Naive thymus-derived CD4-positive, alpha-beta T cell (primary cell): Measurements from ENCODE around the gene FANCE. TPM values are rescaled to one million over a fixed set of nuclear protein-coding genes. Genes with fewer than 3 reads are reported as not detected.

ENCODE experiments used
- ATAC-seq: fragments of 150-1000 bp; cut with Tn5 transposase; 2 replicates; pipeline ENCODE4 v1.10.0; 2021; ENCODE audit warnings: mild to moderate bottlenecking, moderate library complexity
- CTCF ChIA-PET: fragments of 350-600 bp; sonication (Branson Sonifier 250); formaldehyde crosslinking; loops from one replicate; lab custom pipeline; 2021; ENCODE audit warnings: antibody characterized with exemption; lab: Charles Lee
- POLR2A ChIA-PET: fragments of 350-600 bp; sonication (Branson Sonifier 250); formaldehyde crosslinking; loops from one replicate; lab custom pipeline; 2021; ENCODE audit warnings: antibody characterized with exemption, inconsistent platforms; lab: Charles Lee
- DNase-seq, 9 donors: peaks; one replicate each; pipeline versions ENCODE4 v3.0.0 to v3.0.0-alpha.2; 2020 to 2022; ENCODE audit warnings: mixed read lengths in 1 of 9
- H3K27ac ChIP-seq: one replicate; pipeline ENCODE4 v1.7.0; 2013; ENCODE audit warnings: mild to moderate bottlenecking, low read depth, low read length, moderate library complexity
- H3K27me3 ChIP-seq, 2 donors: one replicate each; pipeline ENCODE4 v1.7.0; 2013; ENCODE audit warnings: low read length in 2 of 2, mild to moderate bottlenecking in 2 of 2, moderate library complexity in 2 of 2; ENCODE audit not compliant: control insufficient read depth in 2 of 2, insufficient read depth in 2 of 2
- H3K36me3 ChIP-seq, 3 experiments: 1 replicate in 2 of 3; 2 replicates in 1 of 3; pipeline ENCODE4 v1.7.0; 2013; ENCODE audit warnings: low read length in 3 of 3, mild to moderate bottlenecking in 3 of 3, moderate library complexity in 1 of 3; ENCODE audit not compliant: insufficient read depth in 3 of 3, control insufficient read depth in 2 of 3
- H3K4me1 ChIP-seq, 2 donors: one replicate each; pipeline ENCODE4 v1.7.0; 2013; ENCODE audit warnings: low read length in 2 of 2, mild to moderate bottlenecking in 2 of 2, moderate library complexity in 1 of 2; ENCODE audit not compliant: control insufficient read depth in 2 of 2, insufficient read depth in 2 of 2
- H3K4me3 ChIP-seq: 2 replicates; pipeline ENCODE4 v1.7.0; 2013; ENCODE audit warnings: mild to moderate bottlenecking, low read length
- H3K9me3 ChIP-seq, 3 experiments: 1 replicate in 2 of 3; 2 replicates in 1 of 3; pipeline ENCODE4 v1.7.0; 2013; ENCODE audit warnings: low read length in 3 of 3; ENCODE audit not compliant: control insufficient read depth in 2 of 3
- H3K27ac Mint-ChIP-seq, 9 donors: one replicate each; pipeline ENCODE4 v1.8.0; 2020 to 2022; ENCODE audit warnings: mixed read lengths in 9 of 9, mild to moderate bottlenecking in 8 of 9, moderate library complexity in 5 of 9, inconsistent platforms in 2 of 9
- H3K27me3 Mint-ChIP-seq, 5 donors: one replicate each; pipeline ENCODE4 v1.8.0; 2021 to 2022; ENCODE audit warnings: mixed read lengths in 5 of 5, mild to moderate bottlenecking in 1 of 5
- H3K36me3 Mint-ChIP-seq, 5 donors: one replicate each; pipeline ENCODE4 v1.8.0; 2020 to 2022; ENCODE audit warnings: mixed read lengths in 5 of 5, mild to moderate bottlenecking in 3 of 5, inconsistent platforms in 1 of 5
- H3K4me1 Mint-ChIP-seq, 7 donors: one replicate each; pipeline ENCODE4 v1.8.0; 2020 to 2022; ENCODE audit warnings: mixed read lengths in 7 of 7, mild to moderate bottlenecking in 3 of 7, inconsistent platforms in 1 of 7
- H3K4me3 Mint-ChIP-seq, 10 donors: one replicate each; pipeline ENCODE4 v1.8.0; 2020 to 2022; ENCODE audit warnings: mild to moderate bottlenecking in 10 of 10, mixed read lengths in 10 of 10, moderate library complexity in 6 of 10, inconsistent platforms in 2 of 10
- H3K9me3 Mint-ChIP-seq, 11 donors: one replicate each; pipeline ENCODE4 v1.8.0; 2020 to 2022; ENCODE audit warnings: mixed read lengths in 11 of 11, mild to moderate bottlenecking in 4 of 11, inconsistent platforms in 1 of 11, moderate library complexity in 1 of 11
- intact Hi-C, 2 donors: fragments of 100-400 bp; cut with micrococcal nuclease; formaldehyde crosslinking; loops; one replicate each; pipeline ENCODE4 v1.15.1; 2023
- polyA plus RNA-seq, 2 donors: library from polyadenylated mRNA; unstranded; fragments of 300-500 nt; fragmentation: Illumina TruSeq; gene quantifications; one replicate each; pipeline ENCODE4 v1.2.3, GENCODE V29; 2021
- total RNA-seq, 6 experiments: library from RNA in 5 of 6; stranded (reverse) in 5 of 6; gene quantifications; 1 replicate in 5 of 6; 2 replicates in 1 of 6; pipeline ENCODE4 v1.2.3 and lab custom pipeline; 2021 to 2026

FANCE gene, protein sequence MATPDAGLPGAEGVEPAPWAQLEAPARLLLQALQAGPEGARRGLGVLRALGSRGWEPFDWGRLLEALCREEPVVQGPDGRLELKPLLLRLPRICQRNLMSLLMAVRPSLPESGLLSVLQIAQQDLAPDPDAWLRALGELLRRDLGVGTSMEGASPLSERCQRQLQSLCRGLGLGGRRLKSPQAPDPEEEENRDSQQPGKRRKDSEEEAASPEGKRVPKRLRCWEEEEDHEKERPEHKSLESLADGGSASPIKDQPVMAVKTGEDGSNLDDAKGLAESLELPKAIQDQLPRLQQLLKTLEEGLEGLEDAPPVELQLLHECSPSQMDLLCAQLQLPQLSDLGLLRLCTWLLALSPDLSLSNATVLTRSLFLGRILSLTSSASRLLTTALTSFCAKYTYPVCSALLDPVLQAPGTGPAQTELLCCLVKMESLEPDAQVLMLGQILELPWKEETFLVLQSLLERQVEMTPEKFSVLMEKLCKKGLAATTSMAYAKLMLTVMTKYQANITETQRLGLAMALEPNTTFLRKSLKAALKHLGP
- total RNA-seq: 10 to 100 TPM in 1 of 5 experiments, 1 to 10 TPM in 4; 3.1 to 12.0 (median 6.4) TPM
- polyA plus RNA-seq: 1 to 10 TPM; 3.4 to 7.5 TPM
- 10.5 reads per million, percentile 37 among the genes with 10 or more reads in this experiment for total RNA-seq (lab: John Stamatoyannopoulos, UW)

DNA sequence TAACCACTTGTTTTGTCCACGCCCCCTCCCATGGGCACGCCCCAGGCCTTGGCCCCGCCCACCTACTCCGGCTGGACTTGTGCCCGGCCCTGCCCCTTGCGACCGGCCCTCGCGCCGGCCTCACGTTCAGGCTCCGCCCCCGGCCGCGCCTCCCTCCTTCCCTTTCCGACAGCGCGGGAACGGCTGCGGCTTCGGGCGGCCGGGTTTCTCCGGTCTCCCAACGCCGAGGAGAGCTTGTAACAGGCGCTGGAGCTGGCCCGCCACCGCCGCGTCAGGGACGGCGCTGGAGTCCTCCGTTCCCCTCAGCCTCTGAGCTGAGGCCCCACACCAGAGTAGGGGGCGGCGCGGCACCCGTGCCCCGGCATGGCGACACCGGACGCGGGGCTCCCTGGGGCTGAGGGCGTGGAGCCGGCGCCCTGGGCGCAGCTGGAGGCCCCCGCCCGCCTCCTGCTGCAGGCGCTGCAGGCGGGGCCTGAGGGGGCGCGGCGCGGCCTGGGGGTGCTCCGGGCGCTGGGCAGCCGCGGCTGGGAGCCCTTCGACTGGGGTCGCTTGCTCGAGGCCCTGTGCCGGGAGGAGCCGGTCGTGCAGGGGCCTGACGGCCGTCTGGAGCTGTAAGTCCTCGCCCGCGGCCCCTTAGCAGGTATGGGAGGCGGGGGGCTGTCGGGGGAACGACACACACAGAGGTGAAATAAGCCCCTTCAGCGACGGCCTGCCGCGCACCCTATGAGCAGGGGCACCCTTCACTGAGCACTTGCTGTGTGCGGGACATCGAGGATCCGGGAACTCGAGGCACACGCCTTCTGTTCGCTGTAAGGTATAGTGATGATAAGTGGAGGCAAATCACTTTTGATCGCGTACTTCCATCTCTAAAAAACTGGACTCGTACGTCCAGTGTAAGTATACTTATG is at the start of gene FANCE:
Gene FANCE, plus strand, starts transcription at position 156 of the 908 bp plus-strand sequence. Its CDS starts 208 bp downstream, at position 364.
- peak within 1 kb of the TSS; percentile 63 for H3K4me3 ChIP-seq
- H3K4me3 Mint-ChIP-seq: peak within 1 kb of the TSS; percentile 74 to 91 (median 86)
- ATAC-seq: peak; percentile 94
- peak within 1 kb of the TSS; percentile 53 to 92 (median 79) for H3K27ac Mint-ChIP-seq
- peaks cover 8 to 11% of the 10 kb centered on the region in 2 donors for H3K4me1 ChIP-seq
- intact Hi-C loops: loop anchor here (1.0 kb wide), 3 partner anchors 16 to 285 kb away; partner anchors contain the start of genes RPL10A (in 2 of the 2), ARMC12 (in 1 of the 2) and ZNF76 (in 1 of the 2)
- peaks cover 0 to 11% (median 5%) of the 10 kb centered on the region in 5 donors for H3K36me3 Mint-ChIP-seq
- no peaks in the 10 kb centered on the region for H3K27me3 ChIP-seq
- ChIA-PET POLR2A (interaction anchor here (0.9 to 4.5 kb wide), 12 partner anchors 10 to 157 kb away, joined by 3 to 47 read pairs (median 8); partner anchors contain the start of genes DEF6, PPARD and RPL10A), CTCF (interaction anchor here (0.5 to 8.3 kb wide), 15 partner anchors 15 to 284 kb away, joined by 3 to 99 read pairs (median 4); partner anchors contain the start of genes ARMC12, DEF6, PPARD and RPL10A)
- no peaks in the 10 kb centered on the region for H3K9me3 ChIP-seq
- peaks cover 0 to 11% (median 0%) of the 10 kb centered on the region in 3 experiments for H3K36me3 ChIP-seq
- peak within 1 kb of the TSS; percentile 70 for H3K27ac ChIP-seq
- H3K9me3 Mint-ChIP-seq: no peaks in the 10 kb centered on the region
- peaks cover 0 to 14% (median 0%) of the 10 kb centered on the region in 5 donors for H3K27me3 Mint-ChIP-seq
- DNase-seq: peak; percentile 62 to 99 (median 68)
- H3K4me1 Mint-ChIP-seq: peaks cover 9 to 49% (median 42%) of the 10 kb centered on the region in 7 donors

DNA sequence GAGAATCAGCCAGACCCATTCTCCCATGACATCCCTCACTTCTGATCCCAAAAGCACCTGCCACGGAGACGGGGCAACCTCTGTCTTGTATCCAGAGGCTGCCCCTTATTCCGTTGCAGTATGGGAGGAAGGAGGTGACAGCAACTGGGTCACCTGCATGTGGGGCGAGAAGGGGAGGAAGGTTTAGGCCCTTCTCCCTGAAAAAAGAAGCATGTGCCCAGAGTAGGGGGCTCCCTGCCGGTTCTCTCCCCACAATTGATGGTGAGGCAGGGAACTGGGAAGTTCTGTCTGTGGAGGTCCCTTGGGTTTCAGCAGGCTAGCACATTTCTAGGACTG is 49.3 kb upstream of the FANCE start:
- no peaks in the 10 kb centered on the region for H3K27me3 ChIP-seq
- H3K9me3 Mint-ChIP-seq: no peaks in the 10 kb centered on the region
- no peaks in the 10 kb centered on the region for H3K9me3 ChIP-seq
- ATAC-seq (no peak), DNase-seq (no peak)
- POLR2A ChIA-PET: no interaction called here
- H3K36me3 Mint-ChIP-seq: peaks cover 0 to 7% (median 0%) of the 10 kb centered on the region in 5 donors
- H3K4me3 Mint-ChIP-seq: no peak overlapping the region
- CTCF ChIA-PET: no interaction called here
- peaks cover 10 to 31% (median 25%) of the 10 kb centered on the region in 7 donors for H3K4me1 Mint-ChIP-seq
- no peak overlapping the region for H3K4me3 ChIP-seq
- intact Hi-C loops: no loop called here
- H3K27me3 Mint-ChIP-seq: no peaks in the 10 kb centered on the region
- H3K36me3 ChIP-seq: no peaks in the 10 kb centered on the region
- H3K4me1 ChIP-seq: no peaks in the 10 kb centered on the region
- peak overlapping the region in 3 of 9 donors; percentile 39 to 73 (median 67) for H3K27ac Mint-ChIP-seq
- no peak overlapping the region for H3K27ac ChIP-seq

DNA sequence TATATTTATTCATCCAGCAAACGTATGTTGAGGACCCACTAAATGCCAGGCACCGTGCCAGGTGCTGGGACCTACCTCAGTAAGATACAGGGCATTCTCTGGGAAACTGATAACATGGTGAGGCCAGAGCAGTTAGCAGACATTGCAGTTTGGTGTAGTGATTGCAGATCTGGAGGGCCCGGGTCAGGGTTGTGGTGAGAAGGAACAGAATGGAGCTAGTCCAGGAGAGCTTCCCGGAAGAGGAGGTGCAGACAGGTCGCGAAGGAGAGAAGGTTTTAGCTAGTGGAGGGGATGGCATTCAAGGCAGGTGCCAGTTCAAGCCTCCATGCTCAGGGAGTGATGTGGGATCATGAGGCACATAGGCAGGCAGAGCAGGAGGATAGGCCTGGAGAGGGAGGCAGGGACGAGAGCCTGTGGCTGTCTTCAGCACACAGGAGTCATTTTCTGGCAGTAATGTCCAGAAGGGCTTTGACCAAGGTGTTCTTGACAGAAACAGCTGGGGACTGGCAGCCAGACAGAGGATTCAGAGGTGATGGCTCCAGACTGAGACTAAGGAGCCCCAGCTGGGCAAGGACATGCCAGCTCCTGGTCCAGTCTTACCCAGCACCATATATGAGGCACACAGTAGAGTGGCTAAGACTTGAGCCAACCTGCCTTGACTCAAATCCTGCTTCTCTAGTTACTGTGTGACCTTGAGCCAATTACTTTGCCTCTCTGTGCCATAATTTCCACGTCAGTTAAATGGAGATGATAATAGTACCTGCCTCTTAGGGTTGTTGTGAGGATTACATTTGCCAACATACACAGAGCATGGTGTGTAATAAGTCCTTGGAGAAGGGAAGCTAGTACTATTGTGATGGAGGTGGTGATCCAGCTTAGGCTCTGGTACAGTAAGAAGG is 48.3 kb upstream of the FANCE start:
- CTCF ChIA-PET: no interaction called here
- no peaks in the 10 kb centered on the region for H3K27me3 Mint-ChIP-seq
- Histone ChIP-seq H3K27me3 (no peaks in the 10 kb centered on the region), H3K9me3 (no peaks in the 10 kb centered on the region), H3K36me3 (no peaks in the 10 kb centered on the region), H3K4me1 (no peaks in the 10 kb centered on the region), H3K4me3 (no peak overlapping the region), H3K27ac (no peak overlapping the region)
- no peaks in the 10 kb centered on the region for H3K36me3 Mint-ChIP-seq
- no peak for ATAC-seq
- POLR2A ChIA-PET: interaction anchor here (0.5 kb wide), 1 partner anchor 1118 kb away, joined by 3 read pairs; no protein-coding TSS in a partner anchor
- H3K4me3 Mint-ChIP-seq: peak overlapping the region in 1 of 10 donors; percentile 8
- peak overlapping the region in 8 of 9 donors; percentile 9 to 88 (median 66) for H3K27ac Mint-ChIP-seq
- H3K9me3 Mint-ChIP-seq: no peaks in the 10 kb centered on the region
- intact Hi-C loops: no loop called here
- DNase-seq: no peak
- peaks cover 7 to 30% (median 18%) of the 10 kb centered on the region in 7 donors for H3K4me1 Mint-ChIP-seq

DNA sequence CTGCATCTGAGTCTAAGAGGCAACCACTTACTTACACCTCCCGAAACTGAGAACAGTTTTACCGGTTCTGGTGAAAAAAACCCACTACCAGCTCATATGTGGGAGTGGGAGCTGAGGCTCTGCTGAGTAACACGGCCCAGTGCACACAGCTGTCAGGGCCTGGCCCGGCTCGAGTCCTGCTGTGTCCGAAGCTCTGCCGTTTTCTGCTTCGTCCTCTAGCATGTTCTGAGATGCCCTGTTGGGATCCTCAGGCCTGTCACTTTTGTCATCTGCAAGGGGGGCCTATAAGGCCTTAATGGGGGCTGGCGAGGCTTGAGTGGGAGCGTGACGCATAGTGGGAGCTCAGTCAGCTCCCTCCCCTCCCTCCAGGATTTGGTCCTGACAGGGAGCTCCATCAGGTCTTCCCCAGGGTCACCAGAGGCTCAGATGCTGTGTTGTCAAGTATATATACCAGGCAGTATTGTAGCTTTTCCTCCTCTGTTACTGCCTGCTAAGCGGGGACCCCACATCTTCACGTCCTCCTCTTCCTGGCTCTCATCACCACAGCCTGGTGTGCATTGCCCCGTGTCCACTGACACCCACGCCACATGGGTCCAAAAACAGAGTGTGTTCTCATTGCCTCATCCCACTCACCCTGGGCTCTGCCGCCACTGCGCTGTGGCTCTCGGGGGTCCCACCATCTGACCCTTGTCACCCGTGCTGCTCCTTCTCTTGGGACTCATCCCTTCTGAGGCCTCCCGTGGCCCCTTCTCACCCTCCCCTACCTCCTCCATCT is 45.2 kb upstream of the FANCE start:
- peaks cover 19 to 53% (median 36%) of the 10 kb centered on the region in 7 donors for H3K4me1 Mint-ChIP-seq

DNA sequence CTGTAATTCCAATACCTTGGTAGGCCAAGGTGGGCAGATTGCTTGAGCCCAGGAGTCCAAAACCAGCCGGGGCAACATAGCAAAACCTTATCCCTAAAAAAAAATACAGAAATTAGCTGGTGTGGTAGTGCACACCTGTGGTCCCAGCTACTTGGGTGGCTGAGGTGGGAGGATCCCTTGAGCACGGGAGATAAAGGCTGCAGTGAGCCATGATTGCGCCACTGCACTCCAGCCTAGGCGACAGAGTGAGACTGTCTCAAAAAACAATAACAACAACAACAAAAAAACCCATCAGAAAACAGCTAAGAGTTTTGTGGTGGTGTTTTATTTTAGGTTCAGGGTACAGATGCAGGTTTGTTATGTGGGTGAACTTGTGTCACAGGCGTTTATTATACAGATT is 42.9 kb upstream of the FANCE start:
- Histone ChIP-seq H3K27ac (no peak overlapping the region), H3K4me3 (no peak overlapping the region), H3K27me3 (no peaks in the 10 kb centered on the region), H3K4me1 (peaks cover 0 to 13% of the 10 kb centered on the region in 2 donors), H3K36me3 (peaks cover 0 to 34% (median 7%) of the 10 kb centered on the region in 3 experiments), H3K9me3 (no peaks in the 10 kb centered on the region)
- ATAC-seq (no peak), DNase-seq (no peak)
- H3K4me1 Mint-ChIP-seq: peaks cover 16 to 57% (median 34%) of the 10 kb centered on the region in 7 donors
- peak overlapping the region in 5 of 9 donors; percentile 3 to 93 (median 72) for H3K27ac Mint-ChIP-seq
- H3K4me3 Mint-ChIP-seq: peak overlapping the region in 1 of 10 donors; percentile 51
- H3K27me3 Mint-ChIP-seq: no peaks in the 10 kb centered on the region
- CTCF ChIA-PET: interaction anchor here (0.6 kb wide), 1 partner anchor 60 kb away, joined by 3 read pairs; no protein-coding TSS in a partner anchor
- POLR2A ChIA-PET: interaction anchor here (0.6 to 1.2 kb wide), 2 partner anchors 19 to 64 kb away, joined by 3 to 4 read pairs; no protein-coding TSS in a partner anchor
- peaks cover 11 to 37% (median 16%) of the 10 kb centered on the region in 5 donors for H3K36me3 Mint-ChIP-seq
- H3K9me3 Mint-ChIP-seq: no peaks in the 10 kb centered on the region
- intact Hi-C loops: no loop called here

More for the DNA sequence above, 45.2 kb upstream of the FANCE start:
- Histone ChIP-seq H3K9me3 (no peaks in the 10 kb centered on the region), H3K27ac (no peak overlapping the region), H3K4me3 (no peak overlapping the region), H3K36me3 (peaks cover 0 to 12% (median 0%) of the 10 kb centered on the region in 3 experiments), H3K4me1 (peaks cover 0 to 13% of the 10 kb centered on the region in 2 donors), H3K27me3 (no peaks in the 10 kb centered on the region)
- H3K9me3 Mint-ChIP-seq: no peaks in the 10 kb centered on the region
- ATAC-seq (no peak), DNase-seq (no peak)
- POLR2A ChIA-PET: interaction anchor here (0.8 to 1.8 kb wide), 3 partner anchors 11 to 46 kb away, joined by 3 to 8 read pairs (median 6); no protein-coding TSS in a partner anchor
- no peak overlapping the region for H3K4me3 Mint-ChIP-seq
- H3K27me3 Mint-ChIP-seq: no peaks in the 10 kb centered on the region
- H3K27ac Mint-ChIP-seq: peak overlapping the region in 4 of 9 donors; percentile 22 to 63 (median 55)
- intact Hi-C loops: no loop called here
- CTCF ChIA-PET: interaction anchor here (1.8 kb wide), 1 partner anchor 65 kb away, joined by 4 read pairs; the partner anchor contains the start of gene PPARD
- H3K36me3 Mint-ChIP-seq: peaks cover 6 to 15% (median 11%) of the 10 kb centered on the region in 5 donors
